SK-N-SH (cell line): Measurements from ENCODE around the gene MYMK. TPM values are rescaled to one million over a fixed set of nuclear protein-coding genes. Genes with fewer than 3 reads are reported as not detected.

Source experiments
- CTCF ChIA-PET: fragments of 300-600, 350-600 bp; formaldehyde crosslinking; extraction: SDS; loops from one replicate; lab custom pipeline; 2021; lab: Yijun Ruan, JAX
- POLR2A ChIA-PET: fragments of 350-600 bp; sonication (Branson Sonifier 250); formaldehyde crosslinking; extraction: SDS; loops from one replicate; lab custom pipeline; 2020; ENCODE audit warnings: antibody characterized with exemption, inconsistent platforms; lab: Yijun Ruan, JAX
- DNase-seq: peaks from one replicate; pipeline ENCODE4 v3.0.0; 2012
- H2AFZ ChIP-seq: fragments of 200-600 bp; sonication (generic); 2 replicates; pipeline ENCODE4 v1.8.1; 2016; ENCODE audit warnings: antibody characterized with exemption, mild to moderate bottlenecking, low read depth
- H3F3A ChIP-seq: fragments of 200-600 bp; sonication (generic); replicated peaks from 2 replicates; pipeline ENCODE3; 2016; ENCODE audit warnings: antibody characterized with exemption, mild to moderate bottlenecking; ENCODE audit not compliant: insufficient read depth
- H3K27ac ChIP-seq, 2 experiments: fragments of 200-500 bp in 1 of 2; fragments of 200-600 bp in 1 of 2; sonication (Bioruptor generic) in 1 of 2; sonication (generic), shearing (Covaris generic) in 1 of 2; 2 replicates each; pipeline versions ENCODE4 v1.5.1 to v1.6.1; 2014 to 2016; ENCODE audit warnings: low read depth in 2 of 2, inconsistent platforms in 1 of 2, low read length in 1 of 2, mild to moderate bottlenecking in 1 of 2, mixed read lengths in 1 of 2
- H3K27me3 ChIP-seq: fragments of 200-600 bp; sonication (generic), shearing (Covaris generic); 2 replicates; pipeline ENCODE4 v1.6.1; 2016; ENCODE audit warnings: mixed run types; ENCODE audit not compliant: insufficient read depth
- H3K36me3 ChIP-seq, 2 experiments: fragments of 200-500 bp in 1 of 2; fragments of 200-600 bp in 1 of 2; sonication (Bioruptor generic) in 1 of 2; sonication (generic) in 1 of 2; replicated peaks in 1 of 2; 2 replicates each; pipeline versions ENCODE3 to v1.5.1; 2014 to 2016; ENCODE audit warnings: low read length in 1 of 2, mild to moderate bottlenecking in 1 of 2; ENCODE audit not compliant: insufficient read depth in 2 of 2, control insufficient read depth in 1 of 2
- H3K4me1 ChIP-seq, 2 experiments: fragments of 200-500 bp in 1 of 2; fragments of 200-600 bp in 1 of 2; sonication (Bioruptor generic) in 1 of 2; sonication (generic), shearing (Covaris generic) in 1 of 2; 2 replicates each; pipeline versions ENCODE4 v1.5.1 to v1.6.1; 2014 to 2016; ENCODE audit warnings: low read depth in 1 of 2, low read length in 1 of 2, mixed run types in 1 of 2; ENCODE audit not compliant: insufficient read depth in 2 of 2, control insufficient read depth in 1 of 2
- H3K4me2 ChIP-seq: fragments of 200-600 bp; sonication (generic), shearing (Covaris generic); 2 replicates; pipeline ENCODE4 v1.6.1; 2017; ENCODE audit warnings: mixed run types
- H3K4me3 ChIP-seq, 2 experiments: fragments of 200-500 bp in 1 of 2; fragments of 200-600 bp in 1 of 2; sonication (Bioruptor generic) in 1 of 2; sonication (generic), shearing (Covaris generic) in 1 of 2; 2 replicates each; pipeline versions ENCODE4 v1.5.1 to v1.8.1; 2014 to 2016; ENCODE audit warnings: low read depth in 2 of 2, inconsistent platforms in 1 of 2, low read length in 1 of 2, mild to moderate bottlenecking in 1 of 2, mixed read lengths in 1 of 2, moderate library complexity in 1 of 2
- H3K79me2 ChIP-seq: fragments of 200-600 bp; sonication (generic); 2 replicates; pipeline ENCODE4 v1.8.1; 2017; ENCODE audit warnings: mild to moderate bottlenecking; ENCODE audit not compliant: insufficient read depth
- H3K9ac ChIP-seq: fragments of 200-600 bp; sonication (generic); 2 replicates; pipeline ENCODE4 v1.6.1; 2017; ENCODE audit warnings: mixed run types
- H3K9me2 ChIP-seq: fragments of 200-600 bp; sonication (generic); 2 replicates; pipeline ENCODE4 v1.6.1; 2017; ENCODE audit warnings: mixed run types
- H3K9me3 ChIP-seq: fragments of 200-600 bp; sonication (generic); 2 replicates; pipeline ENCODE4 v1.6.1; 2017; ENCODE audit warnings: mixed run types, mild to moderate bottlenecking, moderate library complexity
- H4K20me1 ChIP-seq: fragments of 200-600 bp; sonication (generic); 2 replicates; pipeline ENCODE4 v1.6.1; 2017; ENCODE audit warnings: mild to moderate bottlenecking, mixed run types; ENCODE audit not compliant: insufficient read depth
- EP300 ChIP-seq, 2 experiments: IDR thresholded peaks; 2 replicates each; pipeline versions ENCODE4 v1.4.0 to v1.6.1; 2012; ENCODE audit warnings: borderline replicate concordance in 1 of 2, low read depth in 1 of 2, low read length in 1 of 2
- EZH2phosphoT487 ChIP-seq: fragments of 200-600 bp; sonication (generic); IDR thresholded peaks from 2 replicates; pipeline ENCODE4 v1.6.1; 2017; ENCODE audit warnings: low read depth, mixed run types, mild to moderate bottlenecking, antibody characterized with exemption, moderate library complexity, borderline replicate concordance
- FOXJ3 ChIP-seq: sonication (generic); formaldehyde crosslinking; IDR thresholded peaks from 2 replicates; pipeline ENCODE4 v1.5.1; 2020; ENCODE audit warnings: mild to moderate bottlenecking, missing genetic modification reagents
- GATA2 ChIP-seq: sonication (generic); formaldehyde crosslinking; IDR thresholded peaks from 2 replicates; pipeline ENCODE4 v1.5.0; 2020; ENCODE audit warnings: mild to moderate bottlenecking, missing genetic modification reagents
- JUND ChIP-seq: IDR thresholded peaks from 2 replicates; pipeline ENCODE4 v1.4.0; 2012
- MEF2A ChIP-seq: IDR thresholded peaks from 2 replicates; pipeline ENCODE4 v1.4.0; 2012; ENCODE audit warnings: low read depth, borderline replicate concordance
- NFIC ChIP-seq: IDR thresholded peaks from 2 replicates; pipeline ENCODE4 v1.4.0; 2012; ENCODE audit warnings: borderline replicate concordance
- POLR2AphosphoS5 ChIP-seq: IDR thresholded peaks from 2 replicates; pipeline ENCODE4 v1.6.1; 2012; ENCODE audit warnings: low read depth, low read length
- RAD21 ChIP-seq: IDR thresholded peaks from 2 replicates; pipeline ENCODE4 v1.6.1; 2012; ENCODE audit warnings: mild to moderate bottlenecking, low read length
- RCOR1 ChIP-seq: fragments of 150-350 bp; IDR thresholded peaks from 2 replicates; pipeline ENCODE4 v1.6.1; 2017; ENCODE audit warnings: antibody characterized with exemption, low read length
- RXRA ChIP-seq: IDR thresholded peaks from 2 replicates; pipeline ENCODE4 v1.4.0; 2012; ENCODE audit warnings: low read depth, mild to moderate bottlenecking, borderline replicate concordance
- TCF12 ChIP-seq: IDR thresholded peaks from 2 replicates; pipeline ENCODE4 v1.4.0; 2012
- TEAD4 ChIP-seq: IDR thresholded peaks from 2 replicates; pipeline ENCODE4 v1.4.0; 2012; ENCODE audit warnings: mild to moderate bottlenecking, borderline replicate concordance; ENCODE audit not compliant: insufficient read depth
- YY1 ChIP-seq: IDR thresholded peaks from 2 replicates; pipeline ENCODE4 v1.4.0; 2012; ENCODE audit warnings: low read depth, mild to moderate bottlenecking
- ZBTB33 ChIP-seq: IDR thresholded peaks from 2 replicates; pipeline ENCODE4 v1.4.0; 2012; ENCODE audit warnings: low read depth, borderline replicate concordance
- whole genome bisulfite sequencing: methylation state at CpG from one replicate; pipeline ENCODE4 v1.1.6; 2017; ENCODE audit warnings: low lambda C conversion rate; 5-methylcytosine and 5-hydroxymethylcytosine counted together
- polyA plus RNA-seq, 3 experiments: library from polyadenylated mRNA; depleted of rRNA; stranded (reverse); fragments of >200 nt; gene quantifications; 2 replicates each; pipeline ENCODE4 v1.2.3, GENCODE V29; 2012
- TF ChIP-seq, protein P1 (sequence below): IDR thresholded peaks from 2 replicates; pipeline ENCODE4 v1.4.0; 2012; ENCODE audit warnings: low read depth

MYMK gene
- polyA plus RNA-seq, 1 of the 3 experiments (the other 2 are of a cell fraction) = not detected

DNA sequence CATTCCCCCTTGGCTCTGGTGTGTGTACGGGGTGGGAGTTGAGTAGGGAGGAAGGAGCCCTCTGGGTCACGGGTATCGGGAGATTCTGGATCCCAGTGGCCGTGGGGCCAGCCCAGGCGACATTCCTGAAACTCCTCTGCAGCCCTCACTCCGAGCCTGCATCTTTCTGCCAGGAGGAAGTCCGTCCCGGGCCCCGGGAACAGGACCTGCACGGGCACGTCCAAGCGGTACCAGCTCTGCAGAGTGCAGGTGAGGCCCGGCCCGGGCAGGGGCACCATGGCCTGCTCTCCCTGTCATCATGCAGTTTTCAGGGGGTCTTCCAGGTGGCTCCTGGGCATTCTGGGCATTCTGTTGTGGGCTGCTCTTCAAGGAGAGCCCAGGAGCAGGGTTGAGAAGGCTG is 13.4 kb upstream of the MYMK start:
- CTCF ChIA-PET = no interaction called here

GRCh38 chr9:133537257-133537656 is 12.5 kb upstream of the MYMK start:
- CTCF ChIA-PET = no interaction called here
- Histone ChIP-seq H3K9ac (no peak overlapping the region), H3K36me3 (peaks cover 0 to under 1% of the 10 kb centered on the region in 2 experiments), H3F3A (no peaks in the 10 kb centered on the region), H3K9me2 (no peaks in the 10 kb centered on the region), H3K4me3 (no peak overlapping the region), H4K20me1 (no peaks in the 10 kb centered on the region), H3K9me3 (no peaks in the 10 kb centered on the region), H3K4me2 (no peak overlapping the region), H3K27ac (no peak overlapping the region; a peak in 1 of 4 replicates), H2AFZ (no peak overlapping the region), H3K27me3 (no peaks in the 10 kb centered on the region), H3K4me1 (peaks cover 0 to 52% of the 10 kb centered on the region in 2 experiments; a peak in 3 of 4 replicates), H3K79me2 (no peaks in the 10 kb centered on the region)
- POLR2A ChIA-PET = interaction anchor here (1.0 kb wide), 1 partner anchor 115 kb away, joined by 3 read pairs; no protein-coding TSS in a partner anchor
- no peak for DNase-seq
- TF ChIP-seq YY1 (no peak), MEF2A (no peak), EP300 (IDR thresholded peaks at IDR 0.05; ENCODE audit: borderline replicate concordance in 1 of 2, low read depth in 1 of 2, low read length in 1 of 2) (no peak), RAD21 (no peak), POLR2AphosphoS5 (no peak), RCOR1 (no peak), GATA2 (CRISPR knock-in tag) (no peak), ZBTB33 (no peak), TEAD4 (no peak), JUND (no peak), EZH2phosphoT487 (no peak)
- TF ChIP-seq, protein P1, sequence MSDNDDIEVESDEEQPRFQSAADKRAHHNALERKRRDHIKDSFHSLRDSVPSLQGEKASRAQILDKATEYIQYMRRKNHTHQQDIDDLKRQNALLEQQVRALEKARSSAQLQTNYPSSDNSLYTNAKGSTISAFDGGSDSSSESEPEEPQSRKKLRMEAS = no peak
- 92% methylated on average over 9 of the region's 16 CpGs for WGBS

More for the DNA sequence above, 13.4 kb upstream of the MYMK start:
- H2AFZ ChIP-seq = no peak overlapping the region
- H3K4me1 ChIP-seq = peaks cover 0 to 42% of the 10 kb centered on the region in 2 experiments; a peak in 3 of 4 replicates
- H3K79me2 ChIP-seq = no peaks in the 10 kb centered on the region
- peak overlapping the region in 1 of 2 experiments; percentile 11; a peak in 1 of 4 replicates for H3K27ac ChIP-seq
- H3K27me3 ChIP-seq = no peaks in the 10 kb centered on the region
- no peaks in the 10 kb centered on the region for H3K9me2 ChIP-seq
- WGBS = 100% methylated on average over 3 of the region's 14 CpGs
- no peak for DNase-seq
- no peaks in the 10 kb centered on the region for H3F3A ChIP-seq
- TF ChIP-seq GATA2 (CRISPR knock-in tag) = no peak
- TF ChIP-seq FOXJ3 = no peak
- no peak for TF ChIP-seq RAD21
- TF ChIP-seq EZH2phosphoT487 = no peak
- TF ChIP-seq, protein P1 = no peak
- no peak for TF ChIP-seq NFIC
- TF ChIP-seq RXRA = no peak
- TF ChIP-seq TCF12 = no peak
- TF ChIP-seq, all 33 proteins: peak for 0
- Histone ChIP-seq H4K20me1 (no peaks in the 10 kb centered on the region), H3K9ac (no peak overlapping the region), H3K9me3 (no peaks in the 10 kb centered on the region), H3K4me2 (no peak overlapping the region), H3K36me3 (peaks cover 0 to 2% of the 10 kb centered on the region in 2 experiments), H3K4me3 (no peak overlapping the region)
- POLR2A ChIA-PET = interaction anchor here (1.4 kb wide), 1 partner anchor 98 kb away, joined by 5 read pairs; the partner anchor contains the start of gene DBH
